Measurements from ENCODE around the gene PPM1A.
A peak's percentile ranks its signal among the peaks of the same experiment; 100 is the strongest.

PPM1A gene

DNA sequence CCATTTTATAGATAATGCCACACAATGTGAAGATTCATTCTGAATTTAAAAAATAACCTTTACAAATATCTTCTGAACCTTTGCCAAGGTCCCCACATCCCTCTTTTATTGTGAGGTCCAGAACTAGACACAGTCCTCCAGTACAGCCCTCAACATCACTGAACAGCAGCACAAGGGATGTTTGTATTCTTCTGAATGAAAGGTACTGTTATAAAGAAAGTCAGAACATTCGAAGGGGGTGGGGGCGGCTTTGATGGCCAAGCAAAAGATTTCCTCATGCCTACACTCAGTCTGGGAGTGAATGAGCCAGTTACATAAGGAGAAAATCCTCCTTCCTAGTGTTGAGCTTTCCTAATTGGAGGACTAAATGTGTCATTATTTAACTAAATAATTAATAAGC, 77.3 kb downstream of the PPM1A start:
- DNase-seq = no peak

GRCh38 chr14:60327447-60328331, 78.7 kb downstream of the PPM1A start:
- DNase-seq = peak; percentile 33

- DNase-seq = no peak
Measured at GRCh38 chr14:60328583-60328982, 79.6 kb downstream of the PPM1A start.

DNA sequence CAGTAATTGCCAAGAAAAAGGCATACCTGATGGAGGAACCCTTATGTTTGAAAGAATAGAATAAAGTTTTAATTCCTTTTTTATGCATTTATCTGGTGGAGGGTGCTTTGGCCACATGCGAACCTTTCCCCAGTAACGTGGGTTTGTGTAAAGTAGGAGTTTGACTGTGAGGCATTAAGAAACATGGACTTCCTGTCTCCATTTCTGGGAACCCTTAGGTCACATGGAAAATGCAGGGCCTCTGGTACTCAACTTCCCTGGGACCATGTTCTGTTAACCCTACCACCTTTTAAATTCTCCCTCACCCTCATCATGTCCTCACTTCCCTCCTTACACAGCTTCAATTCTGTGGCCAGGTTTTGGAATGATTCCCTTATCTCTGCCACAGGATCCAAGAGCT, 80.3 kb downstream of the PPM1A start:
- no peak for DNase-seq

- DNase-seq = peak; percentile 78
Measured at GRCh38 chr14:60331201-60332045, 82.4 kb downstream of the PPM1A start.

DNA sequence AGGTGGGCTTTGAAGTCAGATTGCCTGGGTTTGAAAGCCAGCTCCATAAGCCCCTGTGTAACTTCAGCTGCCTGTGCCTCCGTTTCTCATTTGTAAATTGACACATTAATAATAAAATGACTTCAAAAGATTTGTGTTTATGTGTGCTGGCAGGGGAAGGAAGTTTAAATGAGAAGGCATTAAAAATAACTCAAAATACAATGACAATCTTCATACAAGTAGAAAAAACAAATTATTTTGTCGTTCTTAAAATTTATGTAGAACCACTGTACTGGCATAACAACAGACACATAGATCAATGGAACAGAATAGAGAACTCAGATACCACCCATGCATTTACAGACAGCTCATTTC, 83.0 kb downstream of the PPM1A start:
- DNase-seq = no peak

DNA sequence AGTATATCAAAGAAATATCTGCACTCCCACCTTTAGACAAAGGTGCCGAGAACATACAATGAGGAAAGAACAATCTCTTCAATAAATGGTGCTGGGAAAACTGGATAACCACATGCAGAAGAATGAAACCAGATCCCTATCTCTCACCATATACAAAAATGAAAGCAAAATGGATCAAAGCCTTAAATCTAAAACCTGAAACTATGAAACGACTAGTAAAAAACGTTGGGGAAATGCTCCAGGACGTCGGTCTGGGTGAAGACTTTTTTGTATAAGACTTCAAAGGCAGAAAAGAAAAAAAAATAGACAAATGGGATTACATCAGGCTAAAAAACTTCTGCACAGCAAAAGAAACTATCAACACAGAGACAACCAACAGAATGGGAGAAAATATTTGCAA, 83.8 kb downstream of the PPM1A start:
- no peak for DNase-seq

GRCh38 chr14:60339571-60339970, 90.5 kb downstream of the PPM1A start:
- DNase-seq = no peak

GRCh38 chr14:60343571-60344071, 94.6 kb downstream of the PPM1A start:
- DNase-seq = no peak

DNA sequence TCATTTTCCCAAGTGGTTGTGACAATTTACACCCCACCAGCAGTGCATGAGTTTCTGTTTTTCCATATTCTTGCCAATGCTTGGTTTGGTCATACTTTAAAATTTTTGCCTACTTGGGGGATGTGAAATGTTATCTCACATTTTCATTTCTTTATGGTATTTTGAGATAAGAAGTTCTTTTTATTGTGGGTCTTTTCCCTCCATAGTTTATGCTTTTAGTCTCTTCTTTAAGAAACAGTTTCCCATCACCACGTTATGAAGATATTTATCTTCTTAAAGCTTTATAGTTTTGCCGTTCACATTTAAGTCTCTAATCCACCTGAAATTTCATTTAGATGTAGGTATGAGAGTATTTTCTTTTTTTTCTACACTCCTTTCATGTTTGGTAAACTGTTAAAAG, 95.7 kb downstream of the PPM1A start:
- DNase-seq = no peak

- DNase-seq = no peak
Measured at GRCh38 chr14:60346706-60347105, 97.7 kb downstream of the PPM1A start.

DNA sequence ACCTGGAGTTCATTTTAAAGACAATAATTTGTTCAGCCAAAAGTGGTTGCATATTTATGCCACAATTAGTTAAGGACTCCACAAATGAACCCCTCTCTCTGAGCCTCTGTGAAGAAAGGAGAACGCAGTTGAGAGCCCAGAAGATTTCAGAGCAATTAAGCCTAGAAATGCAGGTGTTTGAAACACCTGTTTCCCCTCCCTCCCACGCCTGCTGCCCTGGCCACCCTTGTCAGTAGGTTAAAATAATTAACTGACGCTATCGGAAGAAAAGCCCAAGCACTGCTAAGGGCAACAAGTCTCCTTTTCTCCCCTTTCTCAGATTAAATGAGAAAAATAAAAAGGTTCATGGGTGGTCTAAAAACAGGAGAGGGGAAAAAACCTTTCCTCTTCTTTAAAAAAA, 99.2 kb downstream of the PPM1A start:
- no peak for DNase-seq
